WTC11 (cell line): Measurements from ENCODE around the gene TLE7. TPM values are rescaled to one million over a fixed set of nuclear protein-coding genes. Genes with fewer than 3 reads are reported as not detected.

Experiments used
- ATAC-seq: fragments of 200-7000 bp; cut with Tn5 transposase; 2 replicates; pipeline ENCODE4 v1.10.0; 2021; ENCODE audit warnings: mild to moderate bottlenecking, moderate library complexity
- CTCF ChIA-PET: fragments of 300-600 bp; sonication (Branson Sonifier 250); formaldehyde crosslinking; loops from one replicate; lab custom pipeline; 2021; ENCODE audit warnings: antibody characterized with exemption; lab: Charles Lee
- POLR2A ChIA-PET: fragments of 350-600 bp; sonication (Branson Sonifier 250); formaldehyde crosslinking; loops from one replicate; lab custom pipeline; 2021; ENCODE audit warnings: antibody characterized with exemption; lab: Charles Lee
- DNase-seq: peaks from one replicate; pipeline ENCODE4 v3.0.0; 2021; ENCODE audit warnings: low spot score
- H3K27ac Mint-ChIP-seq: 2 replicates; pipeline ENCODE4 v1.8.0; 2021; ENCODE audit warnings: mixed read lengths
- H3K27me3 Mint-ChIP-seq: 2 replicates; pipeline ENCODE4 v1.8.0; 2021; ENCODE audit warnings: low read depth, mild to moderate bottlenecking, moderate library complexity, mixed read lengths
- H3K36me3 Mint-ChIP-seq: 2 replicates; pipeline ENCODE4 v1.8.0; 2021; ENCODE audit warnings: mixed read lengths
- H3K4me1 Mint-ChIP-seq: 2 replicates; pipeline ENCODE4 v1.8.0; 2022; ENCODE audit warnings: mixed read lengths
- H3K4me3 Mint-ChIP-seq: 2 replicates; pipeline ENCODE4 v1.8.0; 2021; ENCODE audit warnings: mild to moderate bottlenecking, moderate library complexity, mixed read lengths
- H3K9me3 Mint-ChIP-seq: 2 replicates; pipeline ENCODE4 v1.8.0; 2021; ENCODE audit warnings: mixed read lengths
- AFF4 ChIP-seq: sonication (generic); formaldehyde crosslinking; IDR thresholded peaks from 2 replicates; pipeline ENCODE4 v1.8.1; 2023; ENCODE audit warnings: mild to moderate bottlenecking, missing genetic modification reagents, borderline replicate concordance
- ELF4 ChIP-seq: sonication (generic); formaldehyde crosslinking; IDR thresholded peaks from 2 replicates; pipeline ENCODE4 v1.8.1; 2022; ENCODE audit warnings: low read depth, mild to moderate bottlenecking, moderate library complexity, missing genetic modification reagents
- ERG ChIP-seq: fragments of 250-450 bp; sonication (Bioruptor Pico); IDR thresholded peaks from 2 replicates; pipeline ENCODE4 v1.8.0; 2021; ENCODE audit warnings: mild to moderate bottlenecking
- FOXJ3 ChIP-seq: sonication (generic); formaldehyde crosslinking; IDR thresholded peaks from 2 replicates; pipeline ENCODE4 v1.9.0; 2021; ENCODE audit warnings: missing genetic modification reagents, mild to moderate bottlenecking, borderline replicate concordance
- HMGXB4 ChIP-seq: sonication (generic); formaldehyde crosslinking; IDR thresholded peaks from 2 replicates; pipeline ENCODE4 v1.8.1; 2023; ENCODE audit warnings: mild to moderate bottlenecking, moderate library complexity, missing genetic modification reagents
- MXD4 ChIP-seq: fragments of 250-450 bp; sonication (Bioruptor Pico); IDR thresholded peaks from 2 replicates; pipeline ENCODE4 v1.8.0; 2021; ENCODE audit warnings: mild to moderate bottlenecking, moderate library complexity, borderline replicate concordance
- NFATC4 ChIP-seq: fragments of 250-450 bp; sonication (Bioruptor Pico); IDR thresholded peaks from 2 replicates; pipeline ENCODE4 v1.9.0; 2021; ENCODE audit warnings: mild to moderate bottlenecking
- NFE2L1 ChIP-seq: sonication (generic); formaldehyde crosslinking; IDR thresholded peaks from 2 replicates; pipeline ENCODE4 v1.8.1; 2023; ENCODE audit warnings: missing genetic modification reagents
- NR3C1 ChIP-seq: sonication (generic); formaldehyde crosslinking; conservative IDR thresholded peaks from 2 replicates; pipeline ENCODE4 v1.8.1; 2023; ENCODE audit warnings: low read depth, mild to moderate bottlenecking, missing genetic modification reagents
- OVOL2 ChIP-seq: fragments of 250-450 bp; sonication (Bioruptor Pico); IDR thresholded peaks from 2 replicates; pipeline ENCODE4 v1.9.0; 2021; ENCODE audit warnings: mild to moderate bottlenecking, borderline replicate concordance
- TP53 ChIP-seq: sonication (generic); formaldehyde crosslinking; IDR thresholded peaks from 2 replicates; pipeline ENCODE4 v1.8.1; 2023; ENCODE audit warnings: mild to moderate bottlenecking, missing genetic modification reagents
- ZBTB43 ChIP-seq: sonication (generic); formaldehyde crosslinking; IDR thresholded peaks from 2 replicates; pipeline ENCODE4 v1.8.1; 2023; ENCODE audit warnings: mild to moderate bottlenecking, missing genetic modification reagents
- ZMAT4 ChIP-seq: fragments of 250-450 bp; sonication (Bioruptor Pico); IDR thresholded peaks from 2 replicates; pipeline ENCODE4 v1.9.0; 2021; ENCODE audit warnings: mild to moderate bottlenecking
- ZNF396 ChIP-seq: fragments of 250-450 bp; sonication (Bioruptor Pico); IDR thresholded peaks from 2 replicates; pipeline ENCODE4 v1.8.0; 2021; ENCODE audit warnings: mild to moderate bottlenecking, moderate library complexity, borderline replicate concordance
- total RNA-seq: library from RNA; stranded (reverse); gene quantifications from 3 replicates; pipeline ENCODE4 v1.2.3, GENCODE V29; 2021

The TLE7 gene
- total RNA-seq, 1 experiment from 2014 or later: 0.55 TPM

GRCh38 chr16:71456801-71457200 lies 14.9 kb upstream of the TLE7 start:
- Mint-ChIP-seq H3K4me3 (no peak overlapping the region), H3K9me3 (peaks cover 13% of the 10 kb centered on the region), H3K36me3 (peaks cover 36% of the 10 kb centered on the region), H3K27ac (no peak overlapping the region), H3K4me1 (peaks cover 8% of the 10 kb centered on the region; the same call in 1 of the 2 replicates), H3K27me3 (no peaks in the 10 kb centered on the region; the same call in 1 of the 2 replicates)
- TF ChIP-seq ELF4 (CRISPR knock-in tag) (no peak), NFATC4 (no peak), FOXJ3 (no peak), HMGXB4 (CRISPR knock-in tag) (no peak), ERG (CRISPR knock-in tag) (no peak), OVOL2 (CRISPR knock-in tag) (no peak), NFE2L1 (CRISPR knock-in tag) (no peak), ZNF396 (CRISPR knock-in tag) (no peak), NR3C1 (no peak), TP53 (CRISPR knock-in tag) (no peak), ZMAT4 (CRISPR knock-in tag) (no peak)
- CTCF ChIA-PET: interaction anchor here (1.4 kb wide), 1 partner anchor 154 kb away, joined by 3 read pairs; no protein-coding TSS in a partner anchor
- POLR2A ChIA-PET: no interaction called here
- DNase-seq (no peak), ATAC-seq (no peak)

- DNase-seq (no peak), ATAC-seq (no peak)
- ChIA-PET CTCF (no interaction called here), POLR2A (no interaction called here)
- Mint-ChIP-seq H3K9me3 (peaks cover 51% of the 10 kb centered on the region), H3K27me3 (peaks cover 4% of the 10 kb centered on the region), H3K4me1 (no peaks in the 10 kb centered on the region), H3K4me3 (no peak overlapping the region), H3K27ac (no peak overlapping the region), H3K36me3 (peaks cover 74% of the 10 kb centered on the region)
- TF ChIP-seq MXD4: no peak
These were observed 11.2 kb upstream of the TLE7 start for GRCh38 chr16:71453036-71453435.

- H3K9me3 Mint-ChIP-seq: peaks cover 83% of the 10 kb centered on the region
- no peak overlapping the region for H3K27ac Mint-ChIP-seq
- H3K4me3 Mint-ChIP-seq: no peak overlapping the region
- TF ChIP-seq FOXJ3 (no peak), ZBTB43 (CRISPR knock-in tag) (no peak), AFF4 (CRISPR knock-in tag) (no peak)
- peaks cover 71% of the 10 kb centered on the region for H3K36me3 Mint-ChIP-seq
- DNase-seq (no peak), ATAC-seq (no peak)
- ChIA-PET CTCF (no interaction called here), POLR2A (no interaction called here)
- H3K4me1 Mint-ChIP-seq: no peaks in the 10 kb centered on the region
- peaks cover 10% of the 10 kb centered on the region for H3K27me3 Mint-ChIP-seq
These were observed 7.2 kb upstream of the TLE7 start for GRCh38 chr16:71449020-71449419.
